Measurements from ENCODE around the gene HGF. TPM values are rescaled to one million over a fixed set of nuclear protein-coding genes. Genes with fewer than 3 reads are reported as not detected.

HGF gene
- total RNA-seq, 1 donor from 2014 or later, result 0.54 TPM

GRCh38 chr7:81684514-81685269 is 85.2 kb downstream of the HGF start:
- intact Hi-C loops (cut with micrococcal nuclease), result no loop called here

- intact Hi-C loops (cut with micrococcal nuclease), result no loop called here
Measured at GRCh38 chr7:81684033-81684432, 85.8 kb downstream of the HGF start.

- intact Hi-C loops (cut with micrococcal nuclease), result no loop called here
Measured at GRCh38 chr7:81682873-81683272, 87.0 kb downstream of the HGF start.

- intact Hi-C loops (cut with micrococcal nuclease), result no loop called here
Measured at GRCh38 chr7:81680120-81680519, 89.7 kb downstream of the HGF start.

GRCh38 chr7:81676813-81677212 is 93.0 kb downstream of the HGF start:
- intact Hi-C loops (cut with micrococcal nuclease), result no loop called here

- intact Hi-C loops (cut with micrococcal nuclease), result no loop called here
Measured at GRCh38 chr7:81676105-81676811, 93.6 kb downstream of the HGF start.

- intact Hi-C loops (cut with micrococcal nuclease), result no loop called here
Measured at GRCh38 chr7:81674431-81674830, 95.4 kb downstream of the HGF start.

GRCh38 chr7:81672872-81673271 is 97.0 kb downstream of the HGF start:
- intact Hi-C loops (cut with micrococcal nuclease), result no loop called here

GRCh38 chr7:81669476-81670105 is 100.3 kb downstream of the HGF start:
- intact Hi-C loops (cut with micrococcal nuclease), result no loop called here

- intact Hi-C loops (cut with micrococcal nuclease), result no loop called here
Measured at GRCh38 chr7:81666209-81666608, 103.6 kb downstream of the HGF start.

GRCh38 chr7:81665236-81665635 is 104.6 kb downstream of the HGF start:
- intact Hi-C loops (cut with micrococcal nuclease), result no loop called here

- intact Hi-C loops (cut with micrococcal nuclease), result no loop called here
Measured at GRCh38 chr7:81664304-81664703, 105.5 kb downstream of the HGF start.

GRCh38 chr7:81662531-81662930 is 107.3 kb downstream of the HGF start:
- intact Hi-C loops (cut with micrococcal nuclease), result no loop called here

GRCh38 chr7:81659697-81660395 is 110.0 kb downstream of the HGF start:
- intact Hi-C loops (cut with micrococcal nuclease), result no loop called here

- intact Hi-C loops (cut with micrococcal nuclease), result no loop called here
Measured at GRCh38 chr7:81657551-81657950, 112.3 kb downstream of the HGF start.

GRCh38 chr7:81655271-81655670 is 114.6 kb downstream of the HGF start:
- intact Hi-C loops (cut with micrococcal nuclease), result no loop called here

GRCh38 chr7:81652225-81652624 is 117.6 kb downstream of the HGF start:
- intact Hi-C loops (cut with micrococcal nuclease), result no loop called here

All from T-helper 1 cell treated with Interleukin-12 subunit alpha and Interleukin-12 subunit beta and Interleukin-4 antibody, amounts not matched to agents 30 ng/mL and 1 ng/mL, for 36 hours (primary cell).